ENCODE results near the gene MEGF9. TPM values are rescaled to one million over a fixed set of nuclear protein-coding genes. Genes with fewer than 3 reads are reported as not detected.

The MEGF9 gene
- total and polyA plus RNA-seq, 2 donors (not counting 1 experiment from before 2014, with no cell fraction given), result 3.5 to 11.3 TPM

- Mint-ChIP-seq H3K9me3 (ENCODE audit: insufficient read depth) (no peaks in the 10 kb centered on the region), H3K4me1 (peaks cover 19% of the 10 kb centered on the region), H3K27ac (no peak overlapping the region), H3K4me3 (no peak overlapping the region), H3K27me3 (no peaks in the 10 kb centered on the region)
- ChIA-PET CTCF (no interaction called here), POLR2A (no interaction called here)
- peaks cover 13% of the 10 kb centered on the region for H3K79me2 ChIP-seq (ENCODE audit: control insufficient read depth, insufficient read depth, low read length)
- TF ChIP-seq EZH2 (IDR thresholded peaks at IDR 0.05; ENCODE audit: borderline replicate concordance, insufficient read depth, low read depth, low read length, poor library complexity, severe bottlenecking) (no peak), CTCF (IDR thresholded peaks at IDR 0.05) (no peak)
- no peak overlapping the region for H3K4me3 ChIP-seq (ENCODE audit: control extremely low read depth in 1 of 5, extremely low read depth in 1 of 5, insufficient read depth in 1 of 5, low read depth in 2 of 5, low read length in 4 of 5)
- no peaks in the 10 kb centered on the region for H3K36me3 ChIP-seq (replicated peaks in 1 of 2; ENCODE audit: control extremely low read depth in 1 of 2, control insufficient read depth in 1 of 2, extremely low read depth in 1 of 2, insufficient read depth in 2 of 2, low read length in 1 of 2)
- H3K9me3 ChIP-seq (ENCODE audit: control extremely low read depth in 1 of 3, control insufficient read depth in 2 of 3, insufficient read depth in 1 of 3, low read length in 2 of 3), result no peaks in the 10 kb centered on the region
- H3K27ac ChIP-seq (ENCODE audit: low read length in 2 of 2), result no peak overlapping the region
- DNase-seq (no peak), ATAC-seq (ENCODE audit: low read depth) (no peak)
- H3K27me3 ChIP-seq (replicated peaks in 1 of 4; ENCODE audit: control extremely low read depth in 1 of 4, control insufficient read depth in 3 of 4, insufficient read depth in 4 of 4, low read length in 3 of 4), result no peaks in the 10 kb centered on the region
- no peak overlapping the region for H2AFZ ChIP-seq (ENCODE audit: insufficient read depth, low read depth, low read length, poor library complexity, severe bottlenecking)
- no peak overlapping the region for H3K4me2 ChIP-seq (replicated peaks; ENCODE audit: low read depth, low read length, poor library complexity, severe bottlenecking)
- H3K4me1 ChIP-seq (ENCODE audit: control insufficient read depth in 2 of 2, insufficient read depth in 2 of 2, low read length in 2 of 2), result peaks cover 0 to 7% of the 10 kb centered on the region in 2 donors
- intact Hi-C loops (cut with micrococcal nuclease), result no loop called here
- no peak overlapping the region for H3K9ac ChIP-seq (ENCODE audit: low read length)
- H4K20me1 ChIP-seq (ENCODE audit: control insufficient read depth, insufficient read depth, low read length, poor library complexity, severe bottlenecking), result no peaks in the 10 kb centered on the region
- 100% methylated on average over 1 of the region's 3 CpGs for WGBS (ENCODE audit: insufficient coverage)
These were observed 50.9 kb downstream of the MEGF9 start for GRCh38 chr9:120663380-120663779.

GRCh38 chr9:120662513-120662912 is 51.8 kb downstream of the MEGF9 start:
- Histone ChIP-seq H3K4me3 (ENCODE audit: control extremely low read depth in 1 of 5, extremely low read depth in 1 of 5, insufficient read depth in 1 of 5, low read depth in 2 of 5, low read length in 4 of 5) (no peak overlapping the region), H3K4me1 (ENCODE audit: control insufficient read depth in 2 of 2, insufficient read depth in 2 of 2, low read length in 2 of 2) (peaks cover 0 to 7% of the 10 kb centered on the region in 2 donors), H3K9me3 (ENCODE audit: control extremely low read depth in 1 of 3, control insufficient read depth in 2 of 3, insufficient read depth in 1 of 3, low read length in 2 of 3) (no peaks in the 10 kb centered on the region), H3K27me3 (replicated peaks in 1 of 4; ENCODE audit: control extremely low read depth in 1 of 4, control insufficient read depth in 3 of 4, insufficient read depth in 4 of 4, low read length in 3 of 4) (no peaks in the 10 kb centered on the region), H3K79me2 (ENCODE audit: control insufficient read depth, insufficient read depth, low read length) (peaks cover 13% of the 10 kb centered on the region), H3K4me2 (replicated peaks; ENCODE audit: low read depth, low read length, poor library complexity, severe bottlenecking) (no peak overlapping the region), H3K36me3 (replicated peaks in 1 of 2; ENCODE audit: control extremely low read depth in 1 of 2, control insufficient read depth in 1 of 2, extremely low read depth in 1 of 2, insufficient read depth in 2 of 2, low read length in 1 of 2) (no peaks in the 10 kb centered on the region), H2AFZ (ENCODE audit: insufficient read depth, low read depth, low read length, poor library complexity, severe bottlenecking) (no peak overlapping the region), H3K9ac (ENCODE audit: low read length) (no peak overlapping the region), H4K20me1 (ENCODE audit: control insufficient read depth, insufficient read depth, low read length, poor library complexity, severe bottlenecking) (no peaks in the 10 kb centered on the region), H3K27ac (ENCODE audit: low read length in 2 of 2) (no peak overlapping the region)
- H3K9me3 Mint-ChIP-seq (ENCODE audit: insufficient read depth), result no peaks in the 10 kb centered on the region
- WGBS (ENCODE audit: insufficient coverage), result no CpG with 5 or more reads among the region's 8 CpGs
- TF ChIP-seq CTCF (IDR thresholded peaks at IDR 0.05) (no peak), EZH2 (IDR thresholded peaks at IDR 0.05; ENCODE audit: borderline replicate concordance, insufficient read depth, low read depth, low read length, poor library complexity, severe bottlenecking) (no peak)
- H3K4me3 Mint-ChIP-seq, result no peak overlapping the region
- no peaks in the 10 kb centered on the region for H3K27me3 Mint-ChIP-seq
- no peak for ATAC-seq (ENCODE audit: low read depth)
- H3K27ac Mint-ChIP-seq, result no peak overlapping the region
- ChIA-PET POLR2A (no interaction called here), CTCF (interaction anchor here (0.5 to 1.0 kb wide), 2 partner anchors 9 to 19 kb away, joined by 3 read pairs; no protein-coding TSS in a partner anchor)
- no peak for DNase-seq
- peaks cover 19% of the 10 kb centered on the region for H3K4me1 Mint-ChIP-seq
- intact Hi-C loops (cut with micrococcal nuclease), result no loop called here
